Astrocyte (in vitro differentiated cells and primary cell): ENCODE results near the gene SPRED2. TPM values are rescaled to one million over a fixed set of nuclear protein-coding genes. Genes with fewer than 3 reads are reported as not detected.
"Not testable (repeated sequence)": the region's sequence is repeated elsewhere in the genome, so short reads cannot be mapped to it uniquely, and the experiment has no call there.

Source experiments
- DNase-seq: peaks from one replicate; pipeline ENCODE4 v3.0.0-alpha.2; 2010; ENCODE audit warnings: low read depth
- FAIRE-seq: peaks from 2 replicates; lab custom pipeline; 2011; peaks lifted over from hg19 to GRCh38; lab: Jason Lieb, UNC
- H2AFZ ChIP-seq: 2 replicates; pipeline ENCODE4 v1.6.0; 2012; ENCODE audit warnings: low read depth, low read length, inconsistent platforms
- H3K27ac ChIP-seq: 2 replicates; pipeline ENCODE4 v1.5.1; 2011; ENCODE audit warnings: low read depth, low read length, inconsistent platforms
- H3K27me3 ChIP-seq: 2 replicates; pipeline ENCODE4 v1.6.0; 2011; ENCODE audit warnings: low read length, inconsistent platforms; ENCODE audit not compliant: insufficient read depth
- H3K36me3 ChIP-seq: 2 replicates; pipeline ENCODE4 v1.5.1; 2011; ENCODE audit warnings: low read length, inconsistent platforms; ENCODE audit not compliant: insufficient read depth
- H3K4me1 ChIP-seq: 2 replicates; pipeline ENCODE4 v1.5.1; 2011; ENCODE audit warnings: low read length, inconsistent platforms; ENCODE audit not compliant: insufficient read depth
- H3K4me2 ChIP-seq: 2 replicates; pipeline ENCODE4 v1.6.0; 2012; ENCODE audit warnings: low read length, inconsistent platforms
- H3K4me3 ChIP-seq: 2 replicates; pipeline ENCODE4 v1.5.1; 2011; ENCODE audit warnings: low read depth, mild to moderate bottlenecking, low read length, inconsistent platforms; ENCODE audit not compliant: insufficient read depth
- H3K79me2 ChIP-seq: 2 replicates; pipeline ENCODE4 v1.6.0; 2012; ENCODE audit warnings: mild to moderate bottlenecking, low read length, inconsistent platforms; ENCODE audit not compliant: insufficient read depth
- H3K9ac ChIP-seq: 2 replicates; pipeline ENCODE4 v1.6.0; 2012; ENCODE audit warnings: mild to moderate bottlenecking, low read length, inconsistent platforms
- H3K9me3 ChIP-seq: 2 replicates; pipeline ENCODE4 v1.5.1; 2012; ENCODE audit warnings: low read depth, mild to moderate bottlenecking, low read length, inconsistent platforms; ENCODE audit not compliant: insufficient read depth
- H4K20me1 ChIP-seq: 2 replicates; pipeline ENCODE4 v1.6.0; 2012; ENCODE audit warnings: low read length, inconsistent platforms; ENCODE audit not compliant: insufficient read depth
- H3K27ac Mint-ChIP-seq: one replicate; pipeline ENCODE4 v1.8.0; 2021; ENCODE audit warnings: mild to moderate bottlenecking, mixed read lengths; ENCODE audit not compliant: unreplicated experiment
- H3K27me3 Mint-ChIP-seq: one replicate; pipeline ENCODE4 v1.8.0; 2021; ENCODE audit warnings: low read depth, mixed read lengths; ENCODE audit not compliant: unreplicated experiment
- H3K36me3 Mint-ChIP-seq: one replicate; pipeline ENCODE4 v1.8.0; 2021; ENCODE audit warnings: low read depth, mixed read lengths; ENCODE audit not compliant: unreplicated experiment
- H3K4me1 Mint-ChIP-seq: one replicate; pipeline ENCODE4 v1.8.0; 2021; ENCODE audit warnings: low read depth, mixed read lengths; ENCODE audit not compliant: unreplicated experiment
- H3K4me3 Mint-ChIP-seq: one replicate; pipeline ENCODE4 v1.8.0; 2021; ENCODE audit warnings: mild to moderate bottlenecking, moderate library complexity, mixed read lengths; ENCODE audit not compliant: unreplicated experiment
- H3K9me3 Mint-ChIP-seq: one replicate; pipeline ENCODE4 v1.8.0; 2021; ENCODE audit warnings: mild to moderate bottlenecking, mixed read lengths; ENCODE audit not compliant: unreplicated experiment
- CTCF ChIP-seq: IDR thresholded peaks from 2 replicates; pipeline ENCODE4 v1.5.1; 2011; ENCODE audit warnings: low read depth, mild to moderate bottlenecking, inconsistent platforms, low read length, moderate library complexity; ENCODE audit not compliant: insufficient read depth
- EZH2 ChIP-seq: IDR thresholded peaks from 2 replicates; pipeline ENCODE4 v1.6.1; 2012; ENCODE audit warnings: mild to moderate bottlenecking, low read length, inconsistent platforms; ENCODE audit not compliant: insufficient read depth
- total RNA-seq: library from RNA; stranded (reverse); gene quantifications from 2 replicates; pipeline ENCODE4 v1.2.1, GENCODE V29; 2021

SPRED2 gene
- total RNA-seq, 1 donor from 2014 or later, result 47.3 TPM

- not testable (repeated sequence) for DNase-seq, H3K4me2 ChIP-seq
Observed at GRCh38 chr2:65337915-65338314, 94.5 kb downstream of the SPRED2 start.

GRCh38 chr2:65334714-65335113 lies 97.7 kb downstream of the SPRED2 start:
- Histone ChIP-seq H3K4me2 (no peak overlapping the region), H3K27ac (no peak overlapping the region), H2AFZ (no peak overlapping the region), H3K4me3 (no peak overlapping the region), H3K36me3 (peaks cover 14% of the 10 kb centered on the region), H3K9me3 (no peaks in the 10 kb centered on the region), H3K4me1 (peaks cover 8% of the 10 kb centered on the region), H4K20me1 (no peaks in the 10 kb centered on the region), H3K79me2 (peaks cover 9% of the 10 kb centered on the region), H3K27me3 (no peaks in the 10 kb centered on the region), H3K9ac (no peak overlapping the region)
- Mint-ChIP-seq H3K27me3 (no peaks in the 10 kb centered on the region), H3K4me1 (peaks cover 10% of the 10 kb centered on the region), H3K9me3 (no peaks in the 10 kb centered on the region), H3K36me3 (peaks cover 26% of the 10 kb centered on the region), H3K4me3 (no peak overlapping the region), H3K27ac (no peak overlapping the region)
- DNase-seq (no peak), FAIRE-seq (no peak)
- TF ChIP-seq EZH2, result no peak
- no peak for TF ChIP-seq CTCF

More at GRCh38 chr2:65337915-65338314, 94.5 kb downstream of the SPRED2 start:
- not testable (repeated sequence) for FAIRE-seq, H3K27ac Mint-ChIP-seq, H3K4me1 Mint-ChIP-seq, H3K9me3 ChIP-seq, H3K4me3 ChIP-seq, H2AFZ ChIP-seq, H3K9ac ChIP-seq, H3K4me1 ChIP-seq, H3K27ac ChIP-seq, H3K4me3 Mint-ChIP-seq, H3K27me3 ChIP-seq, H3K27me3 Mint-ChIP-seq, H3K9me3 Mint-ChIP-seq
- Histone ChIP-seq H3K36me3 (peaks cover 19% of the 10 kb centered on the region), H3K79me2 (peaks cover 22% of the 10 kb centered on the region), H4K20me1 (peaks cover 18% of the 10 kb centered on the region)
- H3K36me3 Mint-ChIP-seq, result peaks cover 18% of the 10 kb centered on the region

GRCh38 chr2:65331336-65332025 lies 100.9 kb downstream of the SPRED2 start:
- peak; percentile 44 for DNase-seq
- no peak for FAIRE-seq
- peak overlapping the region; percentile 36 for H3K27ac Mint-ChIP-seq

More at GRCh38 chr2:65331336-65332025, 100.9 kb downstream of the SPRED2 start:
- Mint-ChIP-seq H3K4me3 (no peak overlapping the region), H3K4me1 (peaks cover 10% of the 10 kb centered on the region), H3K36me3 (peaks cover 38% of the 10 kb centered on the region), H3K9me3 (no peaks in the 10 kb centered on the region), H3K27me3 (no peaks in the 10 kb centered on the region)
- H3K27ac ChIP-seq, result no peak overlapping the region
- H3K36me3 ChIP-seq, result peaks cover 23% of the 10 kb centered on the region
- no peak overlapping the region for H3K4me3 ChIP-seq
- H3K4me1 ChIP-seq, result peaks cover 8% of the 10 kb centered on the region
- TF ChIP-seq CTCF, result no peak
- no peak for TF ChIP-seq EZH2
- H2AFZ ChIP-seq, result no peak overlapping the region
- H3K9ac ChIP-seq, result no peak overlapping the region
- peaks cover 6% of the 10 kb centered on the region for H3K79me2 ChIP-seq
- H3K4me2 ChIP-seq, result no peak overlapping the region
- no peaks in the 10 kb centered on the region for H3K27me3 ChIP-seq
- no peaks in the 10 kb centered on the region for H4K20me1 ChIP-seq
- no peaks in the 10 kb centered on the region for H3K9me3 ChIP-seq
